ENCODE measurements around the gene TRIP12. TPM values are rescaled to one million over a fixed set of nuclear protein-coding genes. Genes with fewer than 3 reads are reported as not detected.

TRIP12 gene
- polyA plus RNA-seq, 1 of the 3 experiments (the other 2 are of a cell fraction), result 30.3 TPM

DNA sequence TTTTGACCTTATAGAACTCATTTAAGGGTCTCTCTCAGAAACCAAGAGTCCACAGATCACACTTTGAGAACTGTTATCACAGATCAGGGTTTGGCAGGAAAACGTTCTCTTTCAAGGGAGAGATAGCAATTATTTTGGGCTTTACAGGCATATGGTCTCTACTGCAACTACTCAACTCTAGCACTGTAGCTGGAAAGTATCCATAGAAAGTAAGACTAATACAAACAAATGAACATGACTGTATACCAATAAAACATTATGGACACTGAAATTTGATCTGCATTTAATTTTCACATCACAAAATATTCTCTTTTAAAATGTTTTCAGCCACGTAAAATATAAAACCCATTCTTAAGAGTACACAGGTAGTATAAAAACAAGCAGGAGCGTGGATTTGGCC lies 100.5 kb downstream of the TRIP12 start:
- Histone ChIP-seq H3K4me2 (no peak overlapping the region), H3K36me3 (replicated peaks in 1 of 2; ENCODE audit: control insufficient read depth in 1 of 2, insufficient read depth in 2 of 2, low read length in 1 of 2) (peaks cover 34 to 67% of the 10 kb centered on the region in 2 experiments), H3K27me3 (ENCODE audit: insufficient read depth) (no peaks in the 10 kb centered on the region), H3K4me1 (ENCODE audit: control insufficient read depth in 1 of 2, insufficient read depth in 2 of 2, low read depth in 1 of 2, low read length in 1 of 2) (peaks cover 4 to 5% of the 10 kb centered on the region in 2 experiments; a peak in 2 of 4 replicates), H3K27ac (ENCODE audit: low read depth in 2 of 2, low read length in 1 of 2) (no peak overlapping the region), H2AFZ (ENCODE audit: low read depth) (no peak overlapping the region), H3K4me3 (ENCODE audit: low read depth in 2 of 2, low read length in 1 of 2) (no peak overlapping the region), H3F3A (replicated peaks; ENCODE audit: insufficient read depth) (peaks cover 34% of the 10 kb centered on the region), H3K9me2 (no peaks in the 10 kb centered on the region), H3K9ac (no peak overlapping the region), H4K20me1 (ENCODE audit: insufficient read depth) (no peaks in the 10 kb centered on the region), H3K79me2 (ENCODE audit: insufficient read depth) (peaks cover 28% of the 10 kb centered on the region; the same call in 1 of the 2 replicates), H3K9me3 (no peaks in the 10 kb centered on the region)
- CTCF ChIA-PET, result interaction anchor here (1.6 to 3.0 kb wide), 2 partner anchors 20 to 40 kb away, joined by 6 to 16 read pairs; no protein-coding TSS in a partner anchor
- DNase-seq, result no peak
- POLR2A ChIA-PET, result no interaction called here
- WGBS (ENCODE audit: low lambda C conversion rate), result 85% methylated on average over 3 of the region's 3 CpGs
- TF ChIP-seq GABPA (IDR thresholded peaks at IDR 0.05; ENCODE audit: low read depth), result no peak
- TF ChIP-seq YY1 (IDR thresholded peaks at IDR 0.05; ENCODE audit: low read depth), result no peak
- TF ChIP-seq TEAD4 (IDR thresholded peaks at IDR 0.05; ENCODE audit: borderline replicate concordance, insufficient read depth), result no peak
- TF ChIP-seq PBX3 (IDR thresholded peaks at IDR 0.05), result no peak
- no peak for TF ChIP-seq CHD2 (IDR thresholded peaks at IDR 0.05; ENCODE audit: low read length, partially characterized antibody)
- TF ChIP-seq CTCF (IDR thresholded peaks at IDR 0.05), result no peak
- no peak for TF ChIP-seq POLR2AphosphoS5 (IDR thresholded peaks at IDR 0.05; ENCODE audit: low read depth, low read length)
- no peak for TF ChIP-seq FOXJ3 (CRISPR knock-in tag; IDR thresholded peaks at IDR 0.05)
- no peak for TF ChIP-seq RAD21 (IDR thresholded peaks at IDR 0.05; ENCODE audit: low read length)
- no peak for TF ChIP-seq SIN3A (IDR thresholded peaks at IDR 0.05; ENCODE audit: borderline replicate concordance, low read depth, low read length)
- no peak for TF ChIP-seq MXI1 (IDR thresholded peaks at IDR 0.05; ENCODE audit: low read depth, low read length)
- TF ChIP-seq TAF1 (IDR thresholded peaks at IDR 0.05; ENCODE audit: borderline replicate concordance, low read depth, low read length), result no peak
- no peak for TF ChIP-seq RXRA (IDR thresholded peaks at IDR 0.05; ENCODE audit: borderline replicate concordance, low read depth)
- TF ChIP-seq RFX5 (IDR thresholded peaks at IDR 0.05; ENCODE audit: low read length), result no peak
- TF ChIP-seq, protein P1, sequence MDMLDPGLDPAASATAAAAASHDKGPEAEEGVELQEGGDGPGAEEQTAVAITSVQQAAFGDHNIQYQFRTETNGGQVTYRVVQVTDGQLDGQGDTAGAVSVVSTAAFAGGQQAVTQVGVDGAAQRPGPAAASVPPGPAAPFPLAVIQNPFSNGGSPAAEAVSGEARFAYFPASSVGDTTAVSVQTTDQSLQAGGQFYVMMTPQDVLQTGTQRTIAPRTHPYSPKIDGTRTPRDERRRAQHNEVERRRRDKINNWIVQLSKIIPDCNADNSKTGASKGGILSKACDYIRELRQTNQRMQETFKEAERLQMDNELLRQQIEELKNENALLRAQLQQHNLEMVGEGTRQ (IDR thresholded peaks at IDR 0.05; ENCODE audit: borderline replicate concordance, low read depth, low read length), result no peak
- no peak for TF ChIP-seq FOSL2 (IDR thresholded peaks at IDR 0.05; ENCODE audit: borderline replicate concordance, low read depth)
- TF ChIP-seq ELF1 (IDR thresholded peaks at IDR 0.05), result no peak
- no peak for TF ChIP-seq EZH2phosphoT487 (IDR thresholded peaks at IDR 0.05; ENCODE audit: borderline replicate concordance, low read depth)
- TF ChIP-seq GATA2 (CRISPR knock-in tag; IDR thresholded peaks at IDR 0.05), result no peak

Data from SK-N-SH (cell line).